AG04450 (cell line): ENCODE measurements around the gene SLF2. TPM values are rescaled to one million over a fixed set of nuclear protein-coding genes. Genes with fewer than 3 reads are reported as not detected.

Experiments
- CTCF ChIA-PET: fragments of 300-600, 350-600 bp; formaldehyde crosslinking; extraction: SDS; loops from one replicate; lab custom pipeline; 2022; ENCODE audit warnings: antibody characterized with exemption, inconsistent platforms; lab: Charles Lee
- POLR2A ChIA-PET: fragments of 350-600 bp; formaldehyde crosslinking; extraction: SDS; loops from one replicate; lab custom pipeline; 2021; ENCODE audit warnings: antibody characterized with exemption, inconsistent platforms; lab: Yijun Ruan, JAX
- DNase-seq: peaks from one replicate; pipeline ENCODE4 v3.0.0-alpha.2; 2011; ENCODE audit warnings: low read depth, low spot score
- H3K27ac ChIP-seq: one replicate; pipeline ENCODE4 v1.5.1; 2012; ENCODE audit warnings: low read depth, low read length, control low read depth
- H3K27me3 ChIP-seq: one replicate; pipeline ENCODE4 v1.6.0; 2012; ENCODE audit warnings: low read length; ENCODE audit not compliant: control insufficient read depth, insufficient read depth
- H3K4me3 ChIP-seq: 2 replicates; pipeline ENCODE4 v1.5.1; 2011; ENCODE audit warnings: mild to moderate bottlenecking, low read depth, low read length, control low read depth
- H3K9me3 ChIP-seq: 2 replicates; pipeline ENCODE4 v1.5.1; 2012; ENCODE audit warnings: low read length; ENCODE audit not compliant: control insufficient read depth, insufficient read depth
- polyA plus RNA-seq: library from polyadenylated mRNA; depleted of rRNA; stranded (reverse); fragments of >200 nt; gene quantifications from 2 replicates; pipeline ENCODE4 v1.2.3, GENCODE V29; 2011
- TF ChIP-seq, protein P1 (sequence below): IDR thresholded peaks from 2 replicates; pipeline ENCODE4 v1.5.1; 2011; ENCODE audit warnings: low read depth, low read length, control low read depth, inconsistent platforms

SLF2 gene
- polyA plus RNA-seq, 1 experiment = 19.0 TPM

DNA sequence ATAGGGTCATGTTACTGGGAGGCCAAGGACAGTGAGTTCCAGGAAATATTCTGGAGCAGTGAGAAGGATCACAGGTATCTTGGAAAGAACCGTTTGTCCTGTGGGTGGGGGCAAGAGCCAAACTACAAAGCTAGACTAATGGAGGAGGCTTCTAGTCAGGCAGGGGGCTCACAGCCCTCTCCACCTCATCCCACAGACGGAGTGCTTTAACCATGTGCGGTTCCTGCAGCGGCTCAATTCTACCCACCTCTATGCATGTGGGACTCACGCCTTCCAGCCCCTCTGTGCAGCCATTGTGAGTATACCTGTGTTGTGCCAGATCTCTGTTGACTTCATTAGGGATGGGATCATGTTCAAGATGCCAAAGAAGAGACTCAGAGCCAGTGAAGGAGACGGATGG, 64.7 kb downstream of the SLF2 start:
- H3K27ac ChIP-seq = no peak overlapping the region
- TF ChIP-seq, protein P1, sequence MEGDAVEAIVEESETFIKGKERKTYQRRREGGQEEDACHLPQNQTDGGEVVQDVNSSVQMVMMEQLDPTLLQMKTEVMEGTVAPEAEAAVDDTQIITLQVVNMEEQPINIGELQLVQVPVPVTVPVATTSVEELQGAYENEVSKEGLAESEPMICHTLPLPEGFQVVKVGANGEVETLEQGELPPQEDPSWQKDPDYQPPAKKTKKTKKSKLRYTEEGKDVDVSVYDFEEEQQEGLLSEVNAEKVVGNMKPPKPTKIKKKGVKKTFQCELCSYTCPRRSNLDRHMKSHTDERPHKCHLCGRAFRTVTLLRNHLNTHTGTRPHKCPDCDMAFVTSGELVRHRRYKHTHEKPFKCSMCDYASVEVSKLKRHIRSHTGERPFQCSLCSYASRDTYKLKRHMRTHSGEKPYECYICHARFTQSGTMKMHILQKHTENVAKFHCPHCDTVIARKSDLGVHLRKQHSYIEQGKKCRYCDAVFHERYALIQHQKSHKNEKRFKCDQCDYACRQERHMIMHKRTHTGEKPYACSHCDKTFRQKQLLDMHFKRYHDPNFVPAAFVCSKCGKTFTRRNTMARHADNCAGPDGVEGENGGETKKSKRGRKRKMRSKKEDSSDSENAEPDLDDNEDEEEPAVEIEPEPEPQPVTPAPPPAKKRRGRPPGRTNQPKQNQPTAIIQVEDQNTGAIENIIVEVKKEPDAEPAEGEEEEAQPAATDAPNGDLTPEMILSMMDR = no peak
- ChIA-PET POLR2A (no interaction called here), CTCF (no interaction called here)
- no peak for DNase-seq
- H3K27me3 ChIP-seq = no peaks in the 10 kb centered on the region
- no peaks in the 10 kb centered on the region for H3K9me3 ChIP-seq
- no peak overlapping the region for H3K4me3 ChIP-seq

GRCh38 chr10:100978121-100978900, 65.5 kb downstream of the SLF2 start:
- H3K27me3 ChIP-seq = no peaks in the 10 kb centered on the region
- no peaks in the 10 kb centered on the region for H3K9me3 ChIP-seq
- H3K27ac ChIP-seq = no peak overlapping the region
- no peak for DNase-seq
- ChIA-PET CTCF (no interaction called here), POLR2A (no interaction called here)
- TF ChIP-seq, protein P1 = no peak
- H3K4me3 ChIP-seq = no peak overlapping the region

DNA sequence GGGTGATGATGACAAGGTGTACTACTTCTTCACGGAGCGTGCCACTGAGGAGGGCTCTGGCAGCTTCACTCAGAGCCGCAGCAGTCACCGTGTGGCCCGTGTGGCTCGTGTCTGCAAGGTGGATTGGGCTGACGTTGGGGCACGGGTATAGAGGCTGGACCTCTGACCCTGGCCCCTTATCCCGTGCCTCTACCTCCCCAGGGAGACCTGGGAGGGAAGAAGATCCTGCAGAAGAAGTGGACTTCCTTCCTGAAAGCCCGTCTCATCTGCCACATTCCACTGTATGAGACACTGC, 66.1 kb downstream of the SLF2 start:
- TF ChIP-seq, protein P1 = no peak
- no peak overlapping the region for H3K27ac ChIP-seq
- DNase-seq = no peak
- CTCF ChIA-PET = no interaction called here
- no peaks in the 10 kb centered on the region for H3K27me3 ChIP-seq
- H3K9me3 ChIP-seq = no peaks in the 10 kb centered on the region
- POLR2A ChIA-PET = no interaction called here
- H3K4me3 ChIP-seq = no peak overlapping the region

- ChIA-PET POLR2A (no interaction called here), CTCF (no interaction called here)
- Histone ChIP-seq H3K27ac (no peak overlapping the region), H3K9me3 (no peaks in the 10 kb centered on the region), H3K4me3 (no peak overlapping the region), H3K27me3 (no peaks in the 10 kb centered on the region)
- no peak for DNase-seq
- TF ChIP-seq, protein P1 = no peak
Observed at GRCh38 chr10:100979791-100980272, 67.1 kb downstream of the SLF2 start.

GRCh38 chr10:100980311-100980710, 67.5 kb downstream of the SLF2 start:
- DNase-seq = no peak
- Histone ChIP-seq H3K9me3 (no peaks in the 10 kb centered on the region), H3K27me3 (no peaks in the 10 kb centered on the region), H3K4me3 (no peak overlapping the region), H3K27ac (no peak overlapping the region)
- TF ChIP-seq, protein P1 = no peak
- CTCF ChIA-PET = no interaction called here
- POLR2A ChIA-PET = no interaction called here
